Ovary (tissue), 9 donors: ENCODE measurements around the gene MYL4. TPM values are rescaled to one million over a fixed set of nuclear protein-coding genes. Genes with fewer than 3 reads are reported as not detected.

Experiments
- DNase-seq, 5 donors: peaks; one replicate each; pipeline ENCODE4 v3.0.0-alpha.2; 2019 to 2020
- H3K27ac ChIP-seq, 2 donors: fragments of 200-600 bp; one replicate each; pipeline versions ENCODE4 v1.5.1 to v1.8.0; 2019 to 2022
- H3K27me3 ChIP-seq: fragments of 200-600 bp; one replicate; pipeline ENCODE4 v1.8.0; 2022
- H3K36me3 ChIP-seq: fragments of 200-600 bp; sonication (generic); one replicate; pipeline ENCODE4 v1.5.1; 2019
- H3K4me1 ChIP-seq: one replicate; pipeline ENCODE4 v1.8.1; 2013; ENCODE audit warnings: mild to moderate bottlenecking, moderate library complexity; ENCODE audit not compliant: insufficient read depth
- H3K4me3 ChIP-seq: fragments of 200-600 bp; sonication (generic); one replicate; pipeline ENCODE4 v1.5.1; 2017
- H3K9me3 ChIP-seq, 2 donors: fragments of 200-600 bp in 1 of 2; sonication (generic) in 1 of 2; one replicate each; pipeline versions ENCODE4 v1.5.1 to v1.8.1; 2013 to 2019; ENCODE audit warnings: mild to moderate bottlenecking in 1 of 2, moderate library complexity in 1 of 2
- CTCF ChIP-seq, 3 donors: fragments of 450-650 bp in 2 of 3; fragments of 200-600 bp in 1 of 3; IDR thresholded peaks; one replicate each; pipeline versions ENCODE4 v1.5.1 to v1.8.0; 2016 to 2022; ENCODE audit warnings: antibody characterized with exemption in 3 of 3, mild to moderate bottlenecking in 1 of 3
- EP300 ChIP-seq: sonication (generic); formaldehyde crosslinking; IDR thresholded peaks from one replicate; pipeline ENCODE4 v1.6.1; 2017; ENCODE audit warnings: antibody characterized with exemption
- POLR2A ChIP-seq: fragments of 450-650 bp; IDR thresholded peaks from one replicate; pipeline ENCODE4 v1.6.1; 2017; ENCODE audit warnings: antibody characterized with exemption, mild to moderate bottlenecking, moderate library complexity
- WGBS, 3 donors: extraction: QIAGEN DNeasy Blood & Tissue Kit in 1 of 3; methylation state at CpG; one replicate each; pipeline versions ENCODE4 v1.1.5 to v1.1.7; 2013 to 2017; 5-methylcytosine and 5-hydroxymethylcytosine counted together
- intact Hi-C, 4 donors: fragments of 100-400 bp; cut with DNase I; formaldehyde crosslinking; loops; one replicate each; pipeline versions ENCODE4 v1.11.0 to v1.15.1; 2022 to 2023
- polyA plus RNA-seq, 2 donors: library from polyadenylated mRNA; stranded (reverse); fragments of 200-250 nt in 1 of 2; fragments of 350-450 nt in 1 of 2; fragmentation: Illumina TruSeq in 1 of 2; extraction: RNeasy Lipid Tissue Mini Kit (QIAGEN cat#74804) in 1 of 2; gene quantifications; one replicate each; pipeline ENCODE4 v1.2.3, GENCODE V29; 2013 to 2014
- total RNA-seq, 7 donors: library from RNA; depleted of rRNA in 2 of 7; stranded (reverse); fragments of >200 nt in 2 of 7; fragmentation: NEBNext Ultra II Directional in 3 of 7; extraction: Animal tissue kit (Norgen Biotek cat#: 25700) in 3 of 7; gene quantifications; one replicate each; pipeline versions ENCODE4 v1.1.0 to v1.2.4, GENCODE V29; 2016 to 2023
- donor health status: DM: no; HTN: no; CAD: no; lungs with moderate emphysema.
- donor health status: DM: no; HTN: no; CAD: no.
- donor health status: Bipolar disorder and iron deficiency.
- donor health status: DM: yes; HTN: yes; CAD: no.
- donor health status: DM: no; HTN: no; CAD: no.
- donor health status: DM: yes; HTN: yes; CAD: no.

The MYL4 gene
- total and polyA plus RNA-seq, 9 donors, result 0.28 to 0.79 (median 0.37) TPM; not detected in 5

GRCh38 chr17:47218896-47219430 lies 9.8 kb downstream of the MYL4 start:
- H3K36me3 ChIP-seq, result no peaks in the 10 kb centered on the region
- TF ChIP-seq EP300 (no peak), CTCF (IDR thresholded peaks at IDR 0.05) (no peak), POLR2A (no peak)
- no peak overlapping the region for H3K4me3 ChIP-seq
- no peaks in the 10 kb centered on the region for H3K9me3 ChIP-seq
- WGBS, 3 donors, result 44 to 55% (median 49%) methylated on average over 6 of the region's 6 CpGs
- intact Hi-C loops, result no loop called here
- H3K27me3 ChIP-seq, result no peaks in the 10 kb centered on the region
- DNase-seq, result no peak
- no peaks in the 10 kb centered on the region for H3K4me1 ChIP-seq
- no peak overlapping the region for H3K27ac ChIP-seq

- no peak for DNase-seq
- intact Hi-C loops, result no loop called here
- no peak for TF ChIP-seq EP300
- no peak for TF ChIP-seq CTCF (IDR thresholded peaks at IDR 0.05)
- no peak for TF ChIP-seq POLR2A
- Histone ChIP-seq H3K4me1 (peaks cover 2% of the 10 kb centered on the region), H3K27ac (no peak overlapping the region), H3K27me3 (no peaks in the 10 kb centered on the region), H3K9me3 (no peaks in the 10 kb centered on the region), H3K36me3 (no peaks in the 10 kb centered on the region), H3K4me3 (no peak overlapping the region)
- 83 to 91% (median 87%) methylated on average over 21 of the region's 21 CpGs for WGBS, 3 donors
These were observed 10.7 kb downstream of the MYL4 start for GRCh38 chr17:47219621-47220475.

GRCh38 chr17:47220531-47220999 lies 11.4 kb downstream of the MYL4 start:
- H3K27me3 ChIP-seq, result no peaks in the 10 kb centered on the region
- no peaks in the 10 kb centered on the region for H3K36me3 ChIP-seq
- 72 to 75% (median 74%) methylated on average over 7 of the region's 7 CpGs for WGBS, 3 donors
- TF ChIP-seq CTCF (IDR thresholded peaks at IDR 0.05) (no peak), POLR2A (no peak), EP300 (no peak)
- H3K4me1 ChIP-seq, result peaks cover 2% of the 10 kb centered on the region
- H3K9me3 ChIP-seq, result no peaks in the 10 kb centered on the region
- DNase-seq, result no peak
- H3K27ac ChIP-seq, result no peak overlapping the region
- H3K4me3 ChIP-seq, result no peak overlapping the region
- intact Hi-C loops, result no loop called here

GRCh38 chr17:47221154-47221553 lies 12.0 kb downstream of the MYL4 start:
- DNase-seq, result no peak
- no peaks in the 10 kb centered on the region for H3K9me3 ChIP-seq
- 84 to 87% (median 86%) methylated on average over 6 of the region's 6 CpGs for WGBS, 3 donors
- intact Hi-C loops, result no loop called here
- no peaks in the 10 kb centered on the region for H3K27me3 ChIP-seq
- H3K4me3 ChIP-seq, result no peak overlapping the region
- H3K27ac ChIP-seq, result no peak overlapping the region
- H3K4me1 ChIP-seq, result peaks cover 2% of the 10 kb centered on the region
- TF ChIP-seq POLR2A, result no peak
- H3K36me3 ChIP-seq, result no peaks in the 10 kb centered on the region

GRCh38 chr17:47222047-47222446 lies 12.9 kb downstream of the MYL4 start:
- intact Hi-C loops, result no loop called here
- Histone ChIP-seq H3K9me3 (no peaks in the 10 kb centered on the region), H3K4me1 (peaks cover 2% of the 10 kb centered on the region), H3K27me3 (no peaks in the 10 kb centered on the region), H3K4me3 (no peak overlapping the region), H3K36me3 (no peaks in the 10 kb centered on the region), H3K27ac (no peak overlapping the region)
- no peak for TF ChIP-seq CTCF (IDR thresholded peaks at IDR 0.05)
- TF ChIP-seq POLR2A, result no peak
- TF ChIP-seq EP300, result no peak
- 95 to 98% (median 95%) methylated on average over 4 of the region's 4 CpGs for WGBS, 3 donors
- no peak for DNase-seq
